Mammary epithelial cell (primary cell): ENCODE measurements around the gene NCKAP5.

ENCODE experiments used
- CTCF ChIP-seq, 2 donors: IDR thresholded peaks in 1 of 2; conservative IDR thresholded peaks in 1 of 2; 2 replicates each; pipeline ENCODE4 v1.5.1; 2011 to 2012; ENCODE audit warnings: inconsistent platforms in 2 of 2, low read length in 2 of 2, mild to moderate bottlenecking in 2 of 2, control low read depth in 1 of 2, low read depth in 1 of 2; ENCODE audit not compliant: insufficient read depth in 1 of 2; ENCODE audit errors: extremely low read depth in 1 of 2
- EZH2 ChIP-seq: IDR thresholded peaks from 2 replicates; pipeline ENCODE4 v1.6.1; 2012; ENCODE audit warnings: low read length, inconsistent platforms, borderline replicate concordance

- TF ChIP-seq CTCF (conservative IDR thresholded peaks at IDR 0.05 in 1 of 2, IDR thresholded peaks at IDR 0.05 in 1 of 2; ENCODE audit: extremely low read depth in 1 of 2, insufficient read depth in 1 of 2, low read depth in 1 of 2, low read length in 2 of 2), result no peak
- no peak for TF ChIP-seq EZH2
Measured at GRCh38 chr2:132651115-132652045, 916.9 kb downstream of the NCKAP5 start.
